Measurements from ENCODE around the gene E2F6.

The E2F6 gene

GRCh38 chr2:11398750-11399437 is 67.1 kb downstream of the E2F6 start:
- Histone ChIP-seq H3K4me1 (ENCODE audit: insufficient read depth, low read length) (no peaks in the 10 kb centered on the region), H4K20me1 (ENCODE audit: insufficient read depth, low read length) (no peaks in the 10 kb centered on the region), H3K79me2 (ENCODE audit: insufficient read depth, low read length) (no peaks in the 10 kb centered on the region), H3K9me3 (ENCODE audit: insufficient read depth, low read length, severe bottlenecking) (no peaks in the 10 kb centered on the region), H3K27ac (ENCODE audit: low read length) (no peak overlapping the region), H3K27me3 (ENCODE audit: insufficient read depth, low read length, poor library complexity) (no peaks in the 10 kb centered on the region), H3K4me2 (ENCODE audit: insufficient read depth, low read length) (no peak overlapping the region), H2AFZ (ENCODE audit: low read depth, low read length) (no peak overlapping the region), H3K4me3 (ENCODE audit: low read depth in 1 of 2, low read length in 2 of 2) (no peak overlapping the region), H3K9ac (ENCODE audit: low read depth, low read length) (no peak overlapping the region), H3K36me3 (ENCODE audit: insufficient read depth, low read length) (no peaks in the 10 kb centered on the region)
- ATAC-seq (ENCODE audit: insufficient read depth, low read depth), result no peak
- no peak for DNase-seq
- TF ChIP-seq CTCF (IDR thresholded peaks at IDR 0.05; ENCODE audit: borderline replicate concordance, extremely low read depth, low read length, poor library complexity, severe bottlenecking) (no peak), EZH2 (IDR thresholded peaks at IDR 0.05; ENCODE audit: borderline replicate concordance, low read depth, low read length, severe bottlenecking) (no peak)

- DNase-seq (no peak), ATAC-seq (ENCODE audit: insufficient read depth, low read depth) (no peak)
- Histone ChIP-seq H3K79me2 (ENCODE audit: insufficient read depth, low read length) (no peaks in the 10 kb centered on the region), H2AFZ (ENCODE audit: low read depth, low read length) (no peak overlapping the region), H3K9me3 (ENCODE audit: insufficient read depth, low read length, severe bottlenecking) (no peaks in the 10 kb centered on the region), H3K4me1 (ENCODE audit: insufficient read depth, low read length) (no peaks in the 10 kb centered on the region), H3K27me3 (ENCODE audit: insufficient read depth, low read length, poor library complexity) (no peaks in the 10 kb centered on the region), H3K27ac (ENCODE audit: low read length) (no peak overlapping the region), H3K4me3 (ENCODE audit: low read depth in 1 of 2, low read length in 2 of 2) (no peak overlapping the region), H3K4me2 (ENCODE audit: insufficient read depth, low read length) (no peak overlapping the region), H3K9ac (ENCODE audit: low read depth, low read length) (no peak overlapping the region), H4K20me1 (ENCODE audit: insufficient read depth, low read length) (no peaks in the 10 kb centered on the region), H3K36me3 (ENCODE audit: insufficient read depth, low read length) (no peaks in the 10 kb centered on the region)
- no peak for TF ChIP-seq EZH2 (IDR thresholded peaks at IDR 0.05; ENCODE audit: borderline replicate concordance, low read depth, low read length, severe bottlenecking)
- no peak for TF ChIP-seq CTCF (IDR thresholded peaks at IDR 0.05; ENCODE audit: borderline replicate concordance, extremely low read depth, low read length, poor library complexity, severe bottlenecking)
These were observed 68.4 kb downstream of the E2F6 start for GRCh38 chr2:11397513-11397912.

- Histone ChIP-seq H3K9ac (ENCODE audit: low read depth, low read length) (no peak overlapping the region), H3K79me2 (ENCODE audit: insufficient read depth, low read length) (no peaks in the 10 kb centered on the region), H2AFZ (ENCODE audit: low read depth, low read length) (no peak overlapping the region), H3K4me1 (ENCODE audit: insufficient read depth, low read length) (no peaks in the 10 kb centered on the region), H4K20me1 (ENCODE audit: insufficient read depth, low read length) (no peaks in the 10 kb centered on the region), H3K36me3 (ENCODE audit: insufficient read depth, low read length) (no peaks in the 10 kb centered on the region), H3K27me3 (ENCODE audit: insufficient read depth, low read length, poor library complexity) (no peaks in the 10 kb centered on the region), H3K4me3 (ENCODE audit: low read depth in 1 of 2, low read length in 2 of 2) (no peak overlapping the region), H3K4me2 (ENCODE audit: insufficient read depth, low read length) (no peak overlapping the region), H3K9me3 (ENCODE audit: insufficient read depth, low read length, severe bottlenecking) (no peaks in the 10 kb centered on the region), H3K27ac (ENCODE audit: low read length) (no peak overlapping the region)
- DNase-seq (no peak), ATAC-seq (ENCODE audit: insufficient read depth, low read depth) (no peak)
- TF ChIP-seq CTCF (IDR thresholded peaks at IDR 0.05; ENCODE audit: borderline replicate concordance, extremely low read depth, low read length, poor library complexity, severe bottlenecking), result no peak
- no peak for TF ChIP-seq EZH2 (IDR thresholded peaks at IDR 0.05; ENCODE audit: borderline replicate concordance, low read depth, low read length, severe bottlenecking)
These were observed 69.2 kb downstream of the E2F6 start for GRCh38 chr2:11396467-11397445.

Data from DND-41 (cell line).